Activated CD8-positive, alpha-beta memory T cell treated with anti-CD3 and anti-CD28 coated beads, Interleukin-2, amount 50 U/mL, for 1 hour (primary cell): ENCODE measurements around the gene BBIP1.
"Not testable (repeated sequence)": the region's sequence is repeated elsewhere in the genome, so short reads cannot be mapped to it uniquely, and the experiment has no call there.

Experiments used
- DNase-seq: peaks from one replicate; pipeline ENCODE4 v3.0.0-alpha.2; 2020; ENCODE audit errors: extremely low read depth

Gene BBIP1

DNA sequence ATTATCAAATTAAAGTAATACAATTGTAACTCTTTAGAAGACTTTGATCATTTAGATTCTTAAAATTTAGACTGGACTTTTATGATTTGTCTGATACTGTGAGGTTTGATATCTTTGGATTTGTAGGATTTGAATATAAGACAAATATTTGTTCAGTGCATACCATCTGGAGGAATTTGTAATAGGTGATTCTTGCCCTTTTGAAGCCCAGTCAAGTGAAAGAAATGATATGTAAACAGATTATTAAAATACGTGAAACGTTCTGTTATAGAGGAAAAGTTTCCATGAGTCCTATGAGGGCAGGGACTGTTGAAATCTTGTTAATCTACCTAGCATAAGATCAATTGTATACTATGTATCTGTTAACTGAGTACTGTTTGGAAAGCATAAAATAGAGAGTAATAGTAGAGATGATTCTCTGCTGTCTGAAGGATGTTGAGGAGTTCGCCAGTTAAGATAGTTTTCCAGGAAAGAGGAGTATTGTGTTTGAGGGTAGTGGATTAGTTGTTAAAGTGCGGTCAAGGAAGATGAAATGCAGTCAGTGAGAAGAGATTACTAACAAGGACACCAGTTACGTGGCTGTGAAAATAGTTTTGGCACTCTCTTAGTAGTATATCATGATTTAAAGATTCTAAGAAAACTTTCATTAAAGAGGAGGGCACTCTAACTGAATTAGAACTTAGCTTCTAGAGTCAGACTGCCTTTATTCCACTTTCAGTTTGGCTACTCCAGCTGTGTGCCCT is 32.9 kb downstream of the BBIP1 start:
- DNase-seq: no peak

- DNase-seq: no peak
Observed at GRCh38 chr10:110883924-110884323, 35.1 kb downstream of the BBIP1 start.

DNA sequence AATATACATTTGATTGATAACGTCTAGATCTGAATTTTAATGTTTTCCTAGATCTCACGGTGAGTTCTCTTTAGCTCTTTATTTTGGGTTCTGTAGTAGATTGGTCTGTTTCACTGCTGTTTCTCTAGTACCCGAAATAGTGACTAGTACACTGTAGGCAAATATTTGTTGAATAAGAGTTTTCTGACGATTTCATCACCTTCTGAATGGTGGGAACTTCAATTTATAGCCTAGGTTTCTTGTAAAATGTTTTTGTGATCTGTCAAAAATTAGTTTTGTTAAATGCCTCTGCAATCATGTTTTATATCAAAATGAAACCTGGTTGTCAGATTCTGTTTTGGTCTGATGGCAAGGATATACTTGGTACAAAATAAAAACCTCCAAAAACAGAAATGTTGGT is 37.1 kb downstream of the BBIP1 start:
- DNase-seq: no peak

DNA sequence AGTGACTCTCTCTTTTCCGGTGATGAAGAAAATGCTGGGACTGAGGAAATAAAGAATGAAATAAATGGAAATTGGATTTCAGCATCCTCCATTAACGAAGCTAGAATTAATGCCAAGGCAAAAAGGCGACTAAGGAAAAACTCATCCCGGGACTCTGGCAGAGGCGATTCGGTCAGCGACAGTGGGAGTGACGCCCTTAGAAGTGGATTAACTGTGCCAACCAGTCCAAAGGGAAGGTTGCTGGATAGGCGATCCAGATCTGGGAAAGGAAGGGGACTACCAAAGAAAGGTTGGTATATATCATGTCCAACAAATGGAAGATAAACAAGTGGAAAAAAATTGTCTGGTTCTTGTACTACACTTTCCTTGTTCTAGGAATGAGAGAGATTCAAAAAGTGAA is 37.7 kb downstream of the BBIP1 start:
- no peak for DNase-seq

GRCh38 chr10:110880012-110880411 is 39.0 kb downstream of the BBIP1 start:
- DNase-seq: no peak

GRCh38 chr10:110876788-110877187 is 42.2 kb downstream of the BBIP1 start:
- DNase-seq: no peak

DNA sequence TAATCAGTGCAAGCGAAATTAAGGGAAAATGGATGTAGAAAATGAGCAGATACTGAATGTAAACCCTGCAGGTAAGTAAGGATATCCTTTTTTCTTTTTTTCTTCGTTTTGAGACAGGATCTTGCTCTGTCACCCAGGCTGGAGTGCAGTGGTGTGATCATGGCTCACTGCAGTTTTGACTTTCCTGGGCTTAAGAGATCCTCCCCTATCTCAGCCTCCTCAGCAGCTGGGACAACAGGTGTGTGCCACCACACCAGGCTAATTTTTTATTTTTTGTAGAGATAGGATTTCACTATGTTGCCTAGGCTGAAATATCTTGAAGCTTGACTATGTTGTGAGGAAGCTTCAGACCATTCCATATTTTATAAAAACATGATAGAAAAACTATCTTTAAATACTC is 43.0 kb downstream of the BBIP1 start:
- no peak for DNase-seq

DNA sequence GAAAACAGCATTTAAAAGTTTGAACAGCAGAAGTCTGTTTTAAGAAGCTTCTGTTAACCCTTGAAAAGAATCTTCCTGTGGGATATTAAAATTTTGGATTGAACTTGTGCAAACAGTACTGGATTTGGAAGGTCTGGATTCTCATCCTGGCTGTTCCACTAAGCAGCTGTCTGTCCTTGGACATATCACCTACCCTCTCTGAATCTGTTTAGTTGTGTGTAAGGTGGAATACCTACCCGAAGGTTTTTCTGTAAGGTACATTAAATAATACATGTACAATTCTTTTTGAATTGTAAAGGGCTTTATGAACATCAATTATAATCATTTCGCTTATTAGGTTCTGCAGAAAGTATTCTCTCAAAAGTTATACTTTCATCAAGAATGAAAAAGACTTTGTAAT is 45.0 kb downstream of the BBIP1 start:
- no peak for DNase-seq

GRCh38 chr10:110872984-110873923 is 45.7 kb downstream of the BBIP1 start:
- no peak for DNase-seq

DNA sequence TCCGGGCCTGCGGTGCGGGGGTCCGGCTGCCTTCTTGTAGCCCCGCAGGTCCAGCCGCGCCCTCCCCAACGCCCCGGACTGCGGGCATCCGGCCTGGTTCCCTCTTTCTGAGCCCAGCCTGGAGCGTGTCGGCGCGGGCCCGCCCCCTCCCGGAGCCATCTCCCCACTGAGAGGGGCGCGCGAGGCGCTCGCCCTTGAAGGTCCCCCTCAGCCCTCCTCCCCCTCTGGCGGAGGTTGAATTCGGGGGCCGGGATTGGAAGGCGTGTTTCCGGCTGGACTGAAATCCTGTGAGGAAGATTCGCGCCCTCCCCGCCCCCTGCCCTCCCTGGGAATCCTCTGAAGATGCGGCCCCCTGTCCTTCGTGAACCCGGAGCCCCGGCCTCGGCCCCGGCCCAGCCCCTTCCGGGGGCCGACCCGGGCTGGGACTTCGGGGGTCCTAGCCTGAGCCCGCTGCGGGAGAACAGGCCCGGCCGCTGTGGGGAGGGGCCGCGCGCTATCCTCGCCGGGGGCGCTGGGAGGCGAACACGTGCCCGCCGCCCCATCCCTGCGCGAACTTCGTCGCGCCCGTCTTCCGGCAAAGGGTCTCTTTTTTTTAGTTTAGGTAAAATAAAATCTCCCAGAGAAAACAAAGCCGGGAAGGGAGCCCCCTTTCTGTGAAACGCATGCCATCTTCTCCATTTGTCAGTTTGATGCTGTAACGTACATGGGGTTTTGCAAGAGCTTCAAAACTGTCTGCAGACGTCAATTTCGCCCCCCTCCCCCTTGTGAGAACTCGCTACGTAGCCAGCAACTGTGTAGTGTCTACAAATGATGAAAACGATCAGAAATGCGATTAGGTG is 46.6 kb downstream of the BBIP1 start:
- DNase-seq: peak; percentile 92

GRCh38 chr10:110871298-110872084 is 47.5 kb downstream of the BBIP1 start, which contains the start of gene PDCD4:
PDCD4 (plus strand) TSS chr10:110871928; CDS start chr10:110876028, 4,100 bp downstream.
- DNase-seq: peak; percentile 89

GRCh38 chr10:110870823-110871297 is 48.1 kb downstream of the BBIP1 start:
- no peak for DNase-seq

DNA sequence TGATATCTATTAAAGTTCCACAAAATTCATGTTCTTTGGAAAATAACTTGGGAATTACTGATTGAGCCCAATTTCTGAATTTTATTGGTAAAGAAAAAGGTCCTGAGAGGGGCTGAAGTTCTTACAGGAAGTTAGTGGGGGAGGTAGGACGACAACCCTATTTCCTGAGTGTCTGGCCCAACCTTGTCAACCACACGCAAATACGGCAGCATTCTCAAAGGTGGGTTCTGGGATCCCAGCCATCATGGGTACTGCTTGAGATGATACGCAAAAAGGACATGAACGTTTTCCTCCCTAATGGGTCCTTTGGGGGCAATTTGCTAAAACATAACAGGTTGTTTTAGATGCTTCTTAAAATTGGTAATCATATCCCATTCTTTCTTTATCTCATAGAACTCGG is 50.0 kb downstream of the BBIP1 start:
- DNase-seq: no peak

GRCh38 chr10:110867807-110868465 is 51.0 kb downstream of the BBIP1 start:
- no peak for DNase-seq

GRCh38 chr10:110867011-110867806 is 51.8 kb downstream of the BBIP1 start:
- DNase-seq: not testable (repeated sequence)

DNA sequence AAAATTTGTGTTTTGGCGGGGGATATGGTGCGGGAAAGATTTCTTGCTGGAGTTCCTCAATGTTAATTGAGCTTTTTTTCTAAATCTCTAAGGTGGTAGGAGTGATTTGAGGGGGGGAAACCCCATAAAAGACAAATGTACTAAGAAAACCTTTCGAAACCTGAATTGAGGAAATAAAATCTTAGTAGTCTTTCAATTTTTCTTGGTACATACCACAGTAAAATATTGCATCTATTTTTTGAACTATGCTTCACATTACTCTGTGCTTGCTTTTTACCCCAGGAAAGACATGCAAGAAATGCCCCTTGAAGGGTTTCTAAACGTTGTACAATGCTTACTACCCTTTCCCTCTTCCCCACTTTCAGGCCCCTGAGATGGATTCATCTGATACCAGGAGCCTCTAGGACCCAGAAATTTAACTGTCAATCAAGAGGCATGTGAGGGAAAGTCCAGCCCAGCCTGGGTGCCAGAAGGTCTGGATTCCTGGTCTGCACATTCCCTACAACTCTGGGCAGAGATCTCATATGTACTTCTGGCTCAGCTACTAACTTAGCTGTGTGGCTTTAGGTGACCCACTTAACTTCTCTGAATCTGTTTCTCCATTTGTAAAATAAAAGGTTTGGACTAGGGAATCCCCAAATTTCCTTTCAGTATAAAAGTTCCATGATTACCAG is 53.0 kb downstream of the BBIP1 start:
- DNase-seq: no peak

GRCh38 chr10:110865186-110865808 is 53.7 kb downstream of the BBIP1 start:
- DNase-seq: no peak

GRCh38 chr10:110864662-110865140 is 54.3 kb downstream of the BBIP1 start:
- no peak for DNase-seq
